Measurements from ENCODE around the gene TMEM175.
"Not testable (repeated sequence)": the region's sequence is repeated elsewhere in the genome, so short reads cannot be mapped to it uniquely, and the experiment has no call there.

The TMEM175 gene

GRCh38 chr4:918591-918990 lies 13.7 kb upstream of the TMEM175 start:
- DNase-seq, result not testable (repeated sequence)

DNA sequence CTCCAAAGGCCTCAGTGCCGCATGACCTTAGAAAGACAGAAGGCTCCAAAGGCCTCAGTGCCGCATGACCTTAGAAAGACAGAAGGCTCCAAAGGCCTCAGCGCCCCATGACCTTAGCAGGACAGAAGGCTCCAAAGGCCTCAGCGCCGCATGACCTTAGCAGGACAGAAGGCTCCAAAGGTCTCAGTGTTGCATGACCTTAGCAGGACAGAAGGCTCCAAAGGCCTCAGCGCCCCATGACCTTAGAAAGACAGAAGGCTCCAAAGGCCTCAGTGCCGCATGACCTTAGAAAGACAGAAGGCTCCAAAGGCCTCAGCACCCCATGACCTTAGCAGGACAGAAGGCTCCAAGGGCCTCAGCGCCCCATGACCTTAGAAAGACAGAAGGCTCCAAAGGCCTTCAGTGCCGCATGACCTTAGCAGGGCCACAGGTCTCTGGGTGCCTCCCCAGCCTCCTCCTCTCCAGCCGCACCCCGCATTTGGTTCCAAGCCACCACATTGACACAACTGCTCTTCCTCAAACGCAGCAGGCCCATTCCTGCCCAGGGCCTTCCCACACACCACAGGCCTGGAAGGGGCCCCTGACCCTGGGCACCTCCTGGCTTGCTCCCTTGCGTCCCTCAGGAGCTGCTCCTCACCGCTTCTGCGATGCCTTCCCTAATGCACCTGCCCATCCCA lies 13.1 kb upstream of the TMEM175 start:
- DNase-seq, result not testable (repeated sequence)

DNA sequence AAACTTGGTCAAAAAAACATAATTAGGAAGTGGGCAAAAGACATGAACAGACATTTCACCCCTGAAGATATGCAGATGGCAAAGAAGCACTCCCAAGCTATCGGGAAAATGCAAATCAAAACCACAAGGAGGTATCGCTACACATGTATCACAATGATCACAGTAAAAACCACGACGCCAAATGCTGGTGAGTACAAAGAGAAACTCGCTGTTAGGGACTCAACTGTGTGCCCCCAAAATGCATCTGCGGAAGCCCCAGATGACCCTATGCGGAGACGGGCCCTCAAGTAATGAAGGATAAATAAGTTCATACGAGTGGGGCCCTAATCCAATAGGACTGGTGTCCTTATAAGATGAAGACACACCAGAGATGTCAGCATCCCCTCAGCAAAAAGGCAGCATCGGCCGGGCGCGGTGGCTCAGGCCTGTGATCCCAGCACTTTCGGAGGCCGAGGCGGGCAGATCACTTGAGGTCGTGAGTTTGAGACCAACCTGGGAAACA lies 10.4 kb upstream of the TMEM175 start:
- DNase-seq, result no peak

GRCh38 chr4:924107-925096 lies 7.9 kb upstream of the TMEM175 start:
- no peak for DNase-seq

GRCh38 chr4:925171-925570 lies 7.1 kb upstream of the TMEM175 start:
- no peak for DNase-seq

- DNase-seq, result no peak
These were observed 6.3 kb upstream of the TMEM175 start for GRCh38 chr4:925771-926500.

- no peak for DNase-seq
These were observed 5.7 kb upstream of the TMEM175 start for GRCh38 chr4:926538-926937.

GRCh38 chr4:927566-927965 lies 4.7 kb upstream of the TMEM175 start:
- DNase-seq, result not testable (repeated sequence)

DNA sequence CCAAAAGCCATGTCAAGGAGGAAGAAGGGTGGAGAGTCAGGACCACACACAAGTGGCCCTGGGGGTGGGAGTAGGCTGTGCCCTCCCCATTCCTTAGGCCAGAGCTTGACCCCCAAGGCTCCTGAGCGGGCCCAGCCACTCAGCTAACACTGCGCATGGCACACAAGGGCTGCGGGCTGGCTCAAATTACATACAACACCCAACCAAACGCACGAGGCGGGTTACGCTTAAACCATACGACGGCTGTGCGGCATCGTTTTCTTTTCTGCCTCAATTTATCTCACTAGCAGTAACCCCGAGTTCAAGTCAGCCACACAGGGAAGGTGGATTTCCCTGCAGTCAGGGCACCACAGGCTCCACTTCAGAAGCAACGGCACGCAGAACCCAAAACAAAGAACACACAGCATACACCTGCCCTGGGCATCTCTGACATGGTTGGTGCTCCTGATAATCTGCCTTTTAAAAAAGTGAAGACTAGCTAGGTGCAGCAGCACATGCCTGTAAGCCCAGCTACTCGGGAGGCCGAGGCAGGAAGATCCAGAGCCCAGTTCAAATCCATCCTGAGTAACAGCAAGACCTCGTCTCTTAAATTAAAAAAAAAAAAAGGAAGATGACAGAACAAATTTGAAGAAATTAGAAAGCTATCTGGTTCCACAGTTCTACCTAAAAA lies 3.0 kb upstream of the TMEM175 start:
- no peak for DNase-seq

- no peak for DNase-seq
These were observed 2.2 kb upstream of the TMEM175 start for GRCh38 chr4:930028-930551.

- DNase-seq, result no peak
These were observed 1.4 kb upstream of the TMEM175 start for GRCh38 chr4:930827-931193.

DNA sequence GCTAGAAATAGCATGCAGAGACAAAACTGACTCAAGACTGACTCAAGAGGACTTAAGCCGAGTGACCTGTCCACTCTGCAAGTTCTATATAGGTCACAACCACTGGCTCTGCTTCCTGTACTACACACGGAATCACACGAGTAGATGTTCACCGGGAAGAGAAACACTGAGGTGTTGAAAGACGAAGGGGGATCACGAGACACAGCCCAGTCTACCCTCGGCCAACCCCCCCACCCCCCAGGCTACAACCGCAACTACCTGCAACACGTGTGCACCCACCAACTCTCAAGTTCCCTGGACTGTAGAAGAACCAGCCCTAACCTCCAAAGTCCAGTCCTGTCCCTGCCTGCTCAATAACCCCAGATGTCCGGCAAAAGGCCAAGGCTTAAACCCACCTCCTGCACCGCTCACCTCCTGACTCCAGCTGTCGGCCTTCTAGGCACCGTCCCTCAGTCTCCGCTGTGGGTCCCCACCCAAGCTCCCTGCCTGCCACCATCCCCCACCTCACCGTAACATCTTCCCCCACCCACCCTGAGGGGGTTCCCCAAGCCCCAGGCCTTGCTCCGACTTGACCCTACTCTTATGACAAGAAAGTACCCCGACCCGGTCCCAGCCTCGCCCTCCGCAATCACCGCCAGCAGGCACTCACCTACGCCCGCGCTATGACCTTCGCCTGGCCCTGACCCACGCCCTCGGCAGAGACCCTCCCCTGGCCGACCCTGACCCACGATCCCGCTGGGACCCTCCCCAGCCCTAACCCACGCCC lies 883 bp upstream of the TMEM175 start:
- no peak for DNase-seq

DNA sequence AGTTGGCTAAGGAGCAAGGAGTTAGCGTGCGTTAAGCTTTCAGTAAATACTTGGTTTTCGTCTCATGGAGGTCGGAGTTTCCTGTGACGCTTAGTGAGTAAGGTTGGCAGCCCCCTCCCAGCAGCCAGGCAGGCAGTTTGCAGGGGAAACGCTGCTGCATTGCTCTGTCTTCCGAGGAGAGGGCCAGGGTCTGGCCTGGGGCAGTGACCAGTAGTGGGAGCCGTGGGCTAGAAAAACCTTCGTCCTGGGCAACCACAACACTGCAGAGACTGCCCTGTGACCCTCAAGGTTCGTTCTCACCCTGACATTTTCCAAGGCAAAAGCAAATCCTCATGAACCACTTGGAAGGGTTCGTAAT lies 432 bp downstream of the TMEM175 start:
- DNase-seq, result no peak

- not testable (repeated sequence) for DNase-seq
These were observed 7.2 kb downstream of the TMEM175 start for GRCh38 chr4:939508-939907.

- no peak for DNase-seq
These were observed 13.2 kb downstream of the TMEM175 start for GRCh38 chr4:945274-946102.

- DNase-seq, result no peak
These were observed 13.8 kb downstream of the TMEM175 start for GRCh38 chr4:946103-946450.

DNA sequence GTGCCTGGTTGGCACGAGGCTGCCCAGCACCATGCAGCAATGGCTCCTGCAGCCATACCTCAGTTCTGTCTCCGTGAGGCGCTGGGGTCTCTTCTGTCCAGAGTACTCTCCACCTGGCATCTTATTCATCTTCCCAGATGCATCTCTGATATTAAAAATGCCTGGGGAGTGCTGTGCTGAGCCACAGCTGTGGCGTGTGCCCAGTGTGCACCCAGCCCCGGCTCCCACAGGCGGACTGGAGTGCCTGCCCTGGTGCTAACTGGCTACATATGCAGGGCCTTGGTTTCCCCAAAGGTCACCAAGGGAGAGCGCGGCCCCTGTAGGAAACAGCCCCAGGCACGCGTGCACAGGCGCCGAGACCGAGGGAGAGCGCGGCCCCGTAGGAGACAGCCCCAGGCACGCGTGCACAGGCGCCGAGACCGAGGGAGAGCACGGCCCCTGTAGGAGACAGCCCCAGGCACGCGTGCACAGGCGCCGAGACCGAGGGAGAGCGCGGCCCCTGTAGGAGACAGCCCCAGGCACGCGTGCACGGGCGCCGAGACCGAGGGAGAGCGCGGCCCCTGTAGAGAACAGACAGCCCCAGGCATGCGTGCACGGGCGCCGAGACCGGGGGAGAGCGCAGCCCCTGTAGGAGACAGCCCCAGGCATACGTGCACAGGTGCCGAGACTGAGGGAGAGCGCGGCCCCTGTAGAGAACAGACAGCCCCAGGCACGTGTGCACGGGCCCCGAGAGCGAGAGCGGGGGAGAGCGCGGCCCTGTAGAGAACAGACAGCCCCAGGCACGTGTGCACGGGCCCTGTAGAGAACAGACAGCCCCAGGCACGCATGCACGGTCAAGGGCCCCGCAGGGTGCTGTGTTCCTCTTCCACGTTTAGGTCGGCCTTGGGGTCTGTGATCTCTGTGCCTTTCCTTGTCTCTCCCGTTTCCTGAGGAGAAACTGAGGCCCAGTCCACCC lies 14.5 kb downstream of the TMEM175 start:
- no peak for DNase-seq

GRCh38 chr4:947491-947971 lies 15.3 kb downstream of the TMEM175 start:
- no peak for DNase-seq

Measured in DMS 273 treated with DMSO at 0.1 percent for 48 hours (cell line).